HEK293 (cell line): ENCODE data around the gene HILPDA.

Experiments used
- GLIS2 ChIP-seq: fragments of 450-650 bp; formaldehyde crosslinking; IDR thresholded peaks from 2 replicates; pipeline ENCODE4 v1.5.1; 2016; ENCODE audit warnings: missing biosample characterization, missing genetic modification characterization
- IKZF3 ChIP-seq: fragments of 450-650 bp; IDR thresholded peaks from 2 replicates; pipeline ENCODE4 v1.5.0; 2018; ENCODE audit warnings: missing biosample characterization, mild to moderate bottlenecking, missing genetic modification characterization, moderate library complexity
- PBX3 ChIP-seq: sonication (generic); formaldehyde crosslinking; IDR thresholded peaks from 2 replicates; pipeline ENCODE4 v1.8.1; 2022; ENCODE audit warnings: mild to moderate bottlenecking, moderate library complexity, missing genetic modification reagents
- SALL2 ChIP-seq: fragments of 450-650 bp; formaldehyde crosslinking; IDR thresholded peaks from 2 replicates; pipeline ENCODE4 v1.5.0; 2017; ENCODE audit warnings: missing biosample characterization, mild to moderate bottlenecking, missing genetic modification characterization, borderline replicate concordance
- SCRT1 ChIP-seq: fragments of 450-650 bp; formaldehyde crosslinking; IDR thresholded peaks from 2 replicates; pipeline ENCODE4 v1.5.1; 2016; ENCODE audit warnings: missing biosample characterization, missing genetic modification characterization, borderline replicate concordance
- TSHZ1 ChIP-seq: fragments of 450-650 bp; formaldehyde crosslinking; IDR thresholded peaks from 2 replicates; pipeline ENCODE4 v1.5.1; 2016; ENCODE audit warnings: missing biosample characterization, missing genetic modification characterization, borderline replicate concordance
- ZBTB11 ChIP-seq: fragments of 450-650 bp; formaldehyde crosslinking; conservative IDR thresholded peaks from 2 replicates; pipeline ENCODE4 v1.5.1; 2016; ENCODE audit warnings: low read depth, missing biosample characterization, missing genetic modification characterization
- ZBTB44 ChIP-seq: fragments of 450-650 bp; IDR thresholded peaks from 2 replicates; pipeline ENCODE4 v1.5.1; 2018; ENCODE audit warnings: missing biosample characterization, mild to moderate bottlenecking, missing genetic modification characterization
- ZBTB6 ChIP-seq: fragments of 450-650 bp; formaldehyde crosslinking; IDR thresholded peaks from 2 replicates; pipeline ENCODE4 v1.5.1; 2017; ENCODE audit warnings: missing biosample characterization, missing genetic modification characterization
- ZNF121 ChIP-seq: fragments of 450-650 bp; formaldehyde crosslinking; IDR thresholded peaks from 2 replicates; pipeline ENCODE4 v1.5.1; 2016; ENCODE audit warnings: missing biosample characterization, missing genetic modification characterization
- ZNF140 ChIP-seq: fragments of 450-650 bp; formaldehyde crosslinking; IDR thresholded peaks from 2 replicates; pipeline ENCODE4 v1.5.1; 2016; ENCODE audit warnings: missing biosample characterization, missing genetic modification characterization
- ZNF26 ChIP-seq: fragments of 450-650 bp; formaldehyde crosslinking; IDR thresholded peaks from 2 replicates; pipeline ENCODE4 v1.5.1; 2016; ENCODE audit warnings: missing biosample characterization, missing genetic modification characterization
- ZNF311 ChIP-seq: fragments of 450-650 bp; formaldehyde crosslinking; IDR thresholded peaks from 2 replicates; pipeline ENCODE4 v1.5.1; 2017; ENCODE audit warnings: missing biosample characterization, missing genetic modification characterization, borderline replicate concordance
- ZNF341 ChIP-seq: fragments of 450-650 bp; formaldehyde crosslinking; IDR thresholded peaks from 2 replicates; pipeline ENCODE4; 2016; ENCODE audit warnings: low read depth, missing biosample characterization, missing genetic modification characterization
- ZNF391 ChIP-seq: fragments of 450-650 bp; formaldehyde crosslinking; IDR thresholded peaks from 2 replicates; pipeline ENCODE4 v1.5.1; 2016; ENCODE audit warnings: low read depth, missing biosample characterization, missing genetic modification characterization, borderline replicate concordance
- ZNF548 ChIP-seq: fragments of 450-650 bp; formaldehyde crosslinking; IDR thresholded peaks from 2 replicates; pipeline ENCODE4 v1.5.1; 2016; ENCODE audit warnings: missing biosample characterization, missing genetic modification characterization
- ZNF549 ChIP-seq: fragments of 450-650 bp; IDR thresholded peaks from 2 replicates; pipeline ENCODE4 v1.5.1; 2018; ENCODE audit warnings: missing biosample characterization, missing genetic modification characterization, mild to moderate bottlenecking, inconsistent platforms, moderate library complexity
- ZNF670 ChIP-seq: fragments of 450-650 bp; formaldehyde crosslinking; IDR thresholded peaks from 2 replicates; pipeline ENCODE4 v1.5.1; 2016; ENCODE audit warnings: missing biosample characterization, missing genetic modification characterization, low read depth
- ZNF677 ChIP-seq: fragments of 450-650 bp; IDR thresholded peaks from 2 replicates; pipeline ENCODE4 v1.5.0; 2018; ENCODE audit warnings: missing biosample characterization, mild to moderate bottlenecking, missing genetic modification characterization, moderate library complexity
- ZNF785 ChIP-seq: fragments of 450-650 bp; formaldehyde crosslinking; IDR thresholded peaks from 2 replicates; pipeline ENCODE4 v1.5.1; 2016; ENCODE audit warnings: missing biosample characterization, missing genetic modification characterization
- ZNF843 ChIP-seq: fragments of 450-650 bp; formaldehyde crosslinking; IDR thresholded peaks from 2 replicates; pipeline ENCODE4 v1.5.1; 2016; ENCODE audit warnings: missing biosample characterization, missing genetic modification characterization
- ZSCAN5A ChIP-seq: fragments of 450-650 bp; formaldehyde crosslinking; IDR thresholded peaks from 2 replicates; pipeline ENCODE4 v1.5.1; 2016; ENCODE audit warnings: missing biosample characterization, missing genetic modification characterization

Gene HILPDA

GRCh38 chr7:128409596-128410450, 45.9 kb upstream of the HILPDA start, which contains the start of gene IMPDH1 (continued):
- peak; percentile 84 for TF ChIP-seq ZNF341 (tag by site-specific recombination)
- no peak for TF ChIP-seq ZNF391
- TF ChIP-seq GLIS2: peak; percentile 91
- TF ChIP-seq ZNF549: no peak; the same call in 1 of the 2 replicates
- TF ChIP-seq TSHZ1: no peak
- no peak for TF ChIP-seq ZNF843 (tag by site-specific recombination)
- TF ChIP-seq ZNF548: no peak
- peak; percentile 91 for TF ChIP-seq ZBTB6 (tag by site-specific recombination)
- TF ChIP-seq ZNF677 (tag by site-specific recombination): peak; percentile 32; the same call in 1 of the 2 replicates
- peak; percentile 70; the same call in 1 of the 2 replicates for TF ChIP-seq ZBTB11 (tag by site-specific recombination)
- no peak for TF ChIP-seq SALL2
- TF ChIP-seq ZNF670 (tag by site-specific recombination): no peak
- TF ChIP-seq ZNF311 (tag by site-specific recombination): no peak
- no peak for TF ChIP-seq ZNF121 (tag by site-specific recombination)
- TF ChIP-seq ZSCAN5A (tag by site-specific recombination): no peak
- peak; percentile 95 for TF ChIP-seq IKZF3 (tag by site-specific recombination)
- TF ChIP-seq ZNF785 (tag by site-specific recombination): no peak
- TF ChIP-seq ZNF140 (tag by site-specific recombination): no peak
- peak; percentile 63; the same call in 1 of the 2 replicates for TF ChIP-seq PBX3
- no peak for TF ChIP-seq SCRT1 (tag by site-specific recombination)
- peak; percentile 74; the same call in 1 of the 2 replicates for TF ChIP-seq ZBTB44 (tag by site-specific recombination)
- TF ChIP-seq ZNF26: no peak
